ENCODE data around the gene KIF26B. TPM values are rescaled to one million over a fixed set of nuclear protein-coding genes. Genes with fewer than 3 reads are reported as not detected.

The KIF26B gene
- total and polyA plus RNA-seq, 2 experiments from 2014 or later: 0.03 to 0.76 TPM

DNA sequence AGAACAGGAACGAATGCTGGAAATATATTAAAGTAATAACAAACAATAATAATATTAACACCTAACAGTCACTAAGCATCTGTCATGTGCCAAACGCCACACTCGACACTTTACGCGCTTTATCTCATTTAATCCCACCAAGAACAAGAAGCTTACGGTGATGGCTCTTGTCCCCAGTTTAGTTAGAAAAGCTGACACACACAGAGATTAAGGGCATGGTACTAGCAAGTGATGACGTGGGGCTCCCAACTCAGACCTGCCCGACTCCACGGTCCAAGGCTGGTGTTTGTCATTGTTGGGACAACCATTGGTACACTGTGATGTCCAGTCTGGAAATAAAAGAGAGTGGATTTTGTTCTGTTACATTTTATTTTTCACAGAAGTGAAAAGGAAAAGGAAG is 41.1 kb upstream of the KIF26B start:
- Histone ChIP-seq H4K20me1 (replicated peaks; ENCODE audit: insufficient read depth) (no peaks in the 10 kb centered on the region; the same call in 1 of the 2 replicates), H3K27ac (ENCODE audit: low read depth) (no peak overlapping the region), H3K9me2 (ENCODE audit: insufficient read depth) (no peaks in the 10 kb centered on the region), H3K27me3 (ENCODE audit: insufficient read depth) (no peaks in the 10 kb centered on the region), H3K4me1 (ENCODE audit: insufficient read depth) (no peaks in the 10 kb centered on the region), H3K4me2 (no peak overlapping the region), H3F3A (replicated peaks; ENCODE audit: low read depth) (no peaks in the 10 kb centered on the region), H3K4me3 (no peak overlapping the region), H2AFZ (no peak overlapping the region), H3K79me2 (replicated peaks; ENCODE audit: insufficient read depth) (no peaks in the 10 kb centered on the region), H3K36me3 (ENCODE audit: insufficient read depth) (no peaks in the 10 kb centered on the region)
- no peaks in the 10 kb centered on the region for H3K9me3 Mint-ChIP-seq
- no peaks in the 10 kb centered on the region for H3K27me3 Mint-ChIP-seq (ENCODE audit: insufficient read depth, low read depth, poor library complexity)
- DNase-seq (ENCODE audit: low spot score) (no peak), ATAC-seq (no peak)
- H3K27ac Mint-ChIP-seq: no peak overlapping the region
- no peaks in the 10 kb centered on the region for H3K36me3 Mint-ChIP-seq (ENCODE audit: low read depth)
- no peak overlapping the region for H3K4me3 Mint-ChIP-seq
- TF ChIP-seq NANOG (IDR thresholded peaks at IDR 0.05; ENCODE audit: borderline replicate concordance): no peak
- TF ChIP-seq, protein P1, sequence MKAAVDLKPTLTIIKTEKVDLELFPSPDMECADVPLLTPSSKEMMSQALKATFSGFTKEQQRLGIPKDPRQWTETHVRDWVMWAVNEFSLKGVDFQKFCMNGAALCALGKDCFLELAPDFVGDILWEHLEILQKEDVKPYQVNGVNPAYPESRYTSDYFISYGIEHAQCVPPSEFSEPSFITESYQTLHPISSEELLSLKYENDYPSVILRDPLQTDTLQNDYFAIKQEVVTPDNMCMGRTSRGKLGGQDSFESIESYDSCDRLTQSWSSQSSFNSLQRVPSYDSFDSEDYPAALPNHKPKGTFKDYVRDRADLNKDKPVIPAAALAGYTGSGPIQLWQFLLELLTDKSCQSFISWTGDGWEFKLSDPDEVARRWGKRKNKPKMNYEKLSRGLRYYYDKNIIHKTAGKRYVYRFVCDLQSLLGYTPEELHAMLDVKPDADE (IDR thresholded peaks at IDR 0.05): no peak
- no peak for TF ChIP-seq POLR2AphosphoS5 (IDR thresholded peaks at IDR 0.05; ENCODE audit: low read depth)
- TF ChIP-seq, protein P2, sequence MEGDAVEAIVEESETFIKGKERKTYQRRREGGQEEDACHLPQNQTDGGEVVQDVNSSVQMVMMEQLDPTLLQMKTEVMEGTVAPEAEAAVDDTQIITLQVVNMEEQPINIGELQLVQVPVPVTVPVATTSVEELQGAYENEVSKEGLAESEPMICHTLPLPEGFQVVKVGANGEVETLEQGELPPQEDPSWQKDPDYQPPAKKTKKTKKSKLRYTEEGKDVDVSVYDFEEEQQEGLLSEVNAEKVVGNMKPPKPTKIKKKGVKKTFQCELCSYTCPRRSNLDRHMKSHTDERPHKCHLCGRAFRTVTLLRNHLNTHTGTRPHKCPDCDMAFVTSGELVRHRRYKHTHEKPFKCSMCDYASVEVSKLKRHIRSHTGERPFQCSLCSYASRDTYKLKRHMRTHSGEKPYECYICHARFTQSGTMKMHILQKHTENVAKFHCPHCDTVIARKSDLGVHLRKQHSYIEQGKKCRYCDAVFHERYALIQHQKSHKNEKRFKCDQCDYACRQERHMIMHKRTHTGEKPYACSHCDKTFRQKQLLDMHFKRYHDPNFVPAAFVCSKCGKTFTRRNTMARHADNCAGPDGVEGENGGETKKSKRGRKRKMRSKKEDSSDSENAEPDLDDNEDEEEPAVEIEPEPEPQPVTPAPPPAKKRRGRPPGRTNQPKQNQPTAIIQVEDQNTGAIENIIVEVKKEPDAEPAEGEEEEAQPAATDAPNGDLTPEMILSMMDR (conservative IDR thresholded peaks at IDR 0.05; ENCODE audit: low read depth in 2 of 2): no peak
- TF ChIP-seq CREB1 (CRISPR knock-in tag; IDR thresholded peaks at IDR 0.05; ENCODE audit: low read depth): no peak
- TF ChIP-seq EZH2 (IDR thresholded peaks at IDR 0.05; ENCODE audit: low read depth, unreplicated experiment): no peak
- TF ChIP-seq STAT1 (IDR thresholded peaks at IDR 0.05; ENCODE audit: unreplicated experiment): no peak
- TF ChIP-seq, protein P3, sequence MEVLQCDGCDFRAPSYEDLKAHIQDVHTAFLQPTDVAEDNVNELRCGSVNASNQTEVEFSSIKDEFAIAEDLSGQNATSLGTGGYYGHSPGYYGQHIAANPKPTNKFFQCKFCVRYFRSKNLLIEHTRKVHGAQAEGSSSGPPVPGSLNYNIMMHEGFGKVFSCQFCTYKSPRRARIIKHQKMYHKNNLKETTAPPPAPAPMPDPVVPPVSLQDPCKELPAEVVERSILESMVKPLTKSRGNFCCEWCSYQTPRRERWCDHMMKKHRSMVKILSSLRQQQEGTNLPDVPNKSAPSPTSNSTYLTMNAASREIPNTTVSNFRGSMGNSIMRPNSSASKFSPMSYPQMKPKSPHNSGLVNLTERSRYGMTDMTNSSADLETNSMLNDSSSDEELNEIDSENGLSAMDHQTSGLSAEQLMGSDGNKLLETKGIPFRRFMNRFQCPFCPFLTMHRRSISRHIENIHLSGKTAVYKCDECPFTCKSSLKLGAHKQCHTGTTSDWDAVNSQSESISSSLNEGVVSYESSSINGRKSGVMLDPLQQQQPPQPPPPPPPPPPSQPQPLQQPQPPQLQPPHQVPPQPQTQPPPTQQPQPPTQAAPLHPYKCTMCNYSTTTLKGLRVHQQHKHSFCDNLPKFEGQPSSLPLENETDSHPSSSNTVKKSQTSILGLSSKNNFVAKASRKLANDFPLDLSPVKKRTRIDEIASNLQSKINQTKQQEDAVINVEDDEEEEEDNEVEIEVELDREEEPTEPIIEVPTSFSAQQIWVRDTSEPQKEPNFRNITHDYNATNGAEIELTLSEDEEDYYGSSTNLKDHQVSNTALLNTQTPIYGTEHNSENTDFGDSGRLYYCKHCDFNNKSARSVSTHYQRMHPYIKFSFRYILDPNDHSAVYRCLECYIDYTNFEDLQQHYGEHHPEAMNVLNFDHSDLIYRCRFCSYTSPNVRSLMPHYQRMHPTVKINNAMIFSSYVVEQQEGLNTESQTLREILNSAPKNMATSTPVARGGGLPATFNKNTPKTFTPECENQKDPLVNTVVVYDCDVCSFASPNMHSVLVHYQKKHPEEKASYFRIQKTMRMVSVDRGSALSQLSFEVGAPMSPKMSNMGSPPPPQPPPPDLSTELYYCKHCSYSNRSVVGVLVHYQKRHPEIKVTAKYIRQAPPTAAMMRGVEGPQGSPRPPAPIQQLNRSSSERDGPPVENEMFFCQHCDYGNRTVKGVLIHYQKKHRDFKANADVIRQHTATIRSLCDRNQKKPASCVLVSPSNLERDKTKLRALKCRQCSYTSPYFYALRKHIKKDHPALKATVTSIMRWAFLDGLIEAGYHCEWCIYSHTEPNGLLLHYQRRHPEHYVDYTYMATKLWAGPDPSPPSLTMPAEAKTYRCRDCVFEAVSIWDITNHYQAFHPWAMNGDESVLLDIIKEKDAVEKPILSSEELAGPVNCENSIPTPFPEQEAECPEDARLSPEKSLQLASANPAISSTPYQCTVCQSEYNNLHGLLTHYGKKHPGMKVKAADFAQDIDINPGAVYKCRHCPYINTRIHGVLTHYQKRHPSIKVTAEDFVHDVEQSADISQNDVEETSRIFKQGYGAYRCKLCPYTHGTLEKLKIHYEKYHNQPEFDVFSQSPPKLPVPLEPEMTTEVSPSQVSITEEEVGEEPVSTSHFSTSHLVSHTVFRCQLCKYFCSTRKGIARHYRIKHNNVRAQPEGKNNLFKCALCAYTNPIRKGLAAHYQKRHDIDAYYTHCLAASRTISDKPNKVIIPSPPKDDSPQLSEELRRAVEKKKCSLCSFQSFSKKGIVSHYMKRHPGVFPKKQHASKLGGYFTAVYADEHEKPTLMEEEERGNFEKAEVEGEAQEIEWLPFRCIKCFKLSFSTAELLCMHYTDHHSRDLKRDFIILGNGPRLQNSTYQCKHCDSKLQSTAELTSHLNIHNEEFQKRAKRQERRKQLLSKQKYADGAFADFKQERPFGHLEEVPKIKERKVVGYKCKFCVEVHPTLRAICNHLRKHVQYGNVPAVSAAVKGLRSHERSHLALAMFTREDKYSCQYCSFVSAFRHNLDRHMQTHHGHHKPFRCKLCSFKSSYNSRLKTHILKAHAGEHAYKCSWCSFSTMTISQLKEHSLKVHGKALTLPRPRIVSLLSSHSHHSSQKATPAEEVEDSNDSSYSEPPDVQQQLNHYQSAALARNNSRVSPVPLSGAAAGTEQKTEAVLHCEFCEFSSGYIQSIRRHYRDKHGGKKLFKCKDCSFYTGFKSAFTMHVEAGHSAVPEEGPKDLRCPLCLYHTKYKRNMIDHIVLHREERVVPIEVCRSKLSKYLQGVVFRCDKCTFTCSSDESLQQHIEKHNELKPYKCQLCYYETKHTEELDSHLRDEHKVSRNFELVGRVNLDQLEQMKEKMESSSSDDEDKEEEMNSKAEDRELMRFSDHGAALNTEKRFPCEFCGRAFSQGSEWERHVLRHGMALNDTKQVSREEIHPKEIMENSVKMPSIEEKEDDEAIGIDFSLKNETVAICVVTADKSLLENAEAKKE (CRISPR knock-in tag; IDR thresholded peaks at IDR 0.05): no peak
- no peak for TF ChIP-seq EZH2phosphoT487 (IDR thresholded peaks at IDR 0.05; ENCODE audit: unreplicated experiment)
- TF ChIP-seq ZNF331 (CRISPR knock-in tag; IDR thresholded peaks at IDR 0.05; ENCODE audit: low read depth): no peak
- no peak for TF ChIP-seq JUNB (IDR thresholded peaks at IDR 0.05; ENCODE audit: unreplicated experiment)
- H3K4me1 Mint-ChIP-seq: no peaks in the 10 kb centered on the region
